Right lobe of liver (tissue), 6 donors: ENCODE data around the gene OXCT1. TPM values are rescaled to one million over a fixed set of nuclear protein-coding genes. Genes with fewer than 3 reads are reported as not detected.

Experiments
- ATAC-seq, 4 donors: fragments of 200-7000 bp; cut with Tn5 transposase; one replicate each; pipeline ENCODE4 v1.9.1; 2020; ENCODE audit warnings: mild to moderate bottlenecking in 4 of 4, moderate library complexity in 4 of 4
- DNase-seq, 3 donors: peaks; one replicate each; pipeline ENCODE4 v3.0.0-alpha.2; 2020
- H3K27ac ChIP-seq, 3 donors: fragments of 200-600 bp; one replicate each; pipeline ENCODE4 v1.8.0; 2022
- H3K27me3 ChIP-seq, 2 donors: fragments of 200-600 bp; one replicate each; pipeline ENCODE4 v1.8.0; 2022
- H3K36me3 ChIP-seq, 4 donors: fragments of 200-600 bp; sonication (generic) in 1 of 4; one replicate each; pipeline versions ENCODE4 v1.5.1 to v1.8.0; 2017 to 2022; ENCODE audit warnings: control low read depth in 1 of 4
- H3K4me1 ChIP-seq, 4 donors: fragments of 200-600 bp; sonication (generic) in 1 of 4; one replicate each; pipeline versions ENCODE4 v1.5.1 to v1.8.0; 2017 to 2022; ENCODE audit warnings: control low read depth in 1 of 4
- H3K4me3 ChIP-seq, 3 donors: fragments of 200-600 bp; one replicate each; pipeline ENCODE4 v1.8.0; 2022
- H3K9me3 ChIP-seq, 4 donors: fragments of 200-600 bp; sonication (generic) in 1 of 4; one replicate each; pipeline versions ENCODE4 v1.5.1 to v1.8.0; 2017 to 2022; ENCODE audit warnings: control low read depth in 1 of 4
- CTCF ChIP-seq, 4 donors: fragments of 200-600 bp in 3 of 4; fragments of 450-650 bp in 1 of 4; IDR thresholded peaks; one replicate each; pipeline versions ENCODE4 v1.5.1 to v1.8.0; 2016 to 2022; ENCODE audit warnings: antibody characterized with exemption in 4 of 4, mild to moderate bottlenecking in 2 of 4
- POLR2A ChIP-seq: fragments of 450-650 bp; IDR thresholded peaks from one replicate; pipeline ENCODE4 v1.6.1; 2017; ENCODE audit warnings: antibody characterized with exemption, mild to moderate bottlenecking
- WGBS: methylation state at CpG from one replicate; pipeline ENCODE4 v1.1.6; 2018; ENCODE audit warnings: low coverage, low lambda C conversion rate; ENCODE audit not compliant: insufficient coverage; ENCODE audit errors: missing lambda C conversion rate; 5-methylcytosine and 5-hydroxymethylcytosine counted together
- intact Hi-C, 2 donors: fragments of 100-400 bp; cut with DNase I; formaldehyde crosslinking; loops; one replicate each; pipeline versions ENCODE4 v1.11.2 to v1.14.1; 2022
- total RNA-seq, 6 experiments: library from RNA; depleted of rRNA in 2 of 6; stranded (reverse); fragments of >200 nt in 2 of 6; fragmentation: NEBNext Ultra II Directional in 3 of 6; extraction: Animal tissue kit (Norgen Biotek cat#: 25700) in 3 of 6; gene quantifications; one replicate each; pipeline versions ENCODE4 v1.1.0 to v1.2.4, GENCODE V29; 2016 to 2023
- donor health status: DM: no; HTN: yes; CAD: no.
- donor health status: DM: no; HTN: no; CAD: no.
- donor health status: DM: no; HTN: no; CAD: no.
- donor health status: DM: no; HTN: yes; CAD: no.
- donor health status: DM: no; HTN: yes; CAD: no.

Gene OXCT1
- total RNA-seq, 6 experiments from 2014 or later = 0.24 to 0.75 (median 0.61) TPM

GRCh38 chr5:41840251-41840650, 30.0 kb downstream of the OXCT1 start:
- H3K36me3 ChIP-seq = no peaks in the 10 kb centered on the region
- DNase-seq (no peak), ATAC-seq (no peak)
- H3K9me3 ChIP-seq = no peaks in the 10 kb centered on the region
- H3K4me1 ChIP-seq = no peaks in the 10 kb centered on the region
- H3K4me3 ChIP-seq = no peak overlapping the region
- no peaks in the 10 kb centered on the region for H3K27me3 ChIP-seq
- no peak for TF ChIP-seq POLR2A
- TF ChIP-seq CTCF (IDR thresholded peaks at IDR 0.05) = no peak
- intact Hi-C loops = no loop called here
- WGBS = 68% methylated on average over 1 of the region's 1 CpG
- no peak overlapping the region for H3K27ac ChIP-seq

GRCh38 chr5:41837793-41838192, 32.4 kb downstream of the OXCT1 start:
- H3K36me3 ChIP-seq = no peaks in the 10 kb centered on the region
- no peaks in the 10 kb centered on the region for H3K4me1 ChIP-seq
- H3K4me3 ChIP-seq = no peak overlapping the region
- H3K27me3 ChIP-seq = no peaks in the 10 kb centered on the region
- H3K9me3 ChIP-seq = no peaks in the 10 kb centered on the region
- DNase-seq = no peak
- WGBS = 100% methylated on average over 3 of the region's 3 CpGs
- intact Hi-C loops = no loop called here
- no peak for ATAC-seq
- TF ChIP-seq POLR2A = no peak
- TF ChIP-seq CTCF (IDR thresholded peaks at IDR 0.05) = no peak
- no peak overlapping the region for H3K27ac ChIP-seq

GRCh38 chr5:41835645-41836044, 34.6 kb downstream of the OXCT1 start:
- DNase-seq = no peak
- Histone ChIP-seq H3K27me3 (no peaks in the 10 kb centered on the region), H3K4me1 (no peaks in the 10 kb centered on the region), H3K4me3 (no peak overlapping the region), H3K9me3 (no peaks in the 10 kb centered on the region), H3K27ac (no peak overlapping the region), H3K36me3 (no peaks in the 10 kb centered on the region)
- WGBS = 41% methylated on average over 3 of the region's 3 CpGs
- ATAC-seq = no peak
- TF ChIP-seq POLR2A (no peak), CTCF (IDR thresholded peaks at IDR 0.05) (no peak)
- intact Hi-C loops = no loop called here

- no peak overlapping the region for H3K27ac ChIP-seq
- DNase-seq (no peak), ATAC-seq (no peak)
- no peak for TF ChIP-seq POLR2A
- no peak for TF ChIP-seq CTCF (IDR thresholded peaks at IDR 0.05)
- H3K36me3 ChIP-seq = no peaks in the 10 kb centered on the region
- H3K27me3 ChIP-seq = no peaks in the 10 kb centered on the region
- H3K9me3 ChIP-seq = no peaks in the 10 kb centered on the region
- intact Hi-C loops = no loop called here
- no peak overlapping the region for H3K4me3 ChIP-seq
- 69% methylated on average over 1 of the region's 1 CpG for WGBS
- no peaks in the 10 kb centered on the region for H3K4me1 ChIP-seq
These were observed 35.7 kb downstream of the OXCT1 start for GRCh38 chr5:41834506-41834905.

GRCh38 chr5:41832430-41832829, 37.8 kb downstream of the OXCT1 start:
- no peaks in the 10 kb centered on the region for H3K4me1 ChIP-seq
- H3K27me3 ChIP-seq = no peaks in the 10 kb centered on the region
- H3K27ac ChIP-seq = no peak overlapping the region
- ATAC-seq (no peak), DNase-seq (no peak)
- TF ChIP-seq POLR2A (no peak), CTCF (IDR thresholded peaks at IDR 0.05) (no peak)
- no peaks in the 10 kb centered on the region for H3K9me3 ChIP-seq
- no peak overlapping the region for H3K4me3 ChIP-seq
- H3K36me3 ChIP-seq = no peaks in the 10 kb centered on the region
- intact Hi-C loops = no loop called here
- WGBS = 61% methylated on average over 3 of the region's 3 CpGs
